ENCODE data around the gene BLOC1S4. TPM values are rescaled to one million over a fixed set of nuclear protein-coding genes. Genes with fewer than 3 reads are reported as not detected.
A peak's percentile ranks its signal among the peaks of the same experiment; 100 is the strongest.

Gene BLOC1S4
- polyA plus RNA-seq, 1 experiment = 12.6 TPM

DNA sequence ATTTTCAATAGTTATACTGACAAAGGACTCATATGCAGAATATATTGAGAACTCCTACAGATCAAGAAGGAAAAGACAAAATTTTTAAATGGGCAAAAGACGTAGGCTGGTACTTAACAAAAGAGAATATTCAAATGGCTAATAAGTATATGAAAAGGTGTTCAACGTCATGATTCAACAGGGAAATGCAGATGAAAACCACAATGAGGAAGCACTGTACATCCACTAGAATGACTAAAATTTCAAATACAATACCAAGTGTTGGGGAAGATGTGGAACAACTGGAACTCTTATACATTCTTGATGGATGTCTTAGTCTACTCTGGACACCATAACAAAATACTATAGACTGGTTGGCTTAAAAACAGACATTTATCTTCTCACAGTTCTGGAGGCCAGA is 5.0 kb upstream of the BLOC1S4 start:
- no peaks in the 10 kb centered on the region for H3K27me3 ChIP-seq (ENCODE audit: control insufficient read depth, insufficient read depth, low read length)
- TF ChIP-seq, protein P1, sequence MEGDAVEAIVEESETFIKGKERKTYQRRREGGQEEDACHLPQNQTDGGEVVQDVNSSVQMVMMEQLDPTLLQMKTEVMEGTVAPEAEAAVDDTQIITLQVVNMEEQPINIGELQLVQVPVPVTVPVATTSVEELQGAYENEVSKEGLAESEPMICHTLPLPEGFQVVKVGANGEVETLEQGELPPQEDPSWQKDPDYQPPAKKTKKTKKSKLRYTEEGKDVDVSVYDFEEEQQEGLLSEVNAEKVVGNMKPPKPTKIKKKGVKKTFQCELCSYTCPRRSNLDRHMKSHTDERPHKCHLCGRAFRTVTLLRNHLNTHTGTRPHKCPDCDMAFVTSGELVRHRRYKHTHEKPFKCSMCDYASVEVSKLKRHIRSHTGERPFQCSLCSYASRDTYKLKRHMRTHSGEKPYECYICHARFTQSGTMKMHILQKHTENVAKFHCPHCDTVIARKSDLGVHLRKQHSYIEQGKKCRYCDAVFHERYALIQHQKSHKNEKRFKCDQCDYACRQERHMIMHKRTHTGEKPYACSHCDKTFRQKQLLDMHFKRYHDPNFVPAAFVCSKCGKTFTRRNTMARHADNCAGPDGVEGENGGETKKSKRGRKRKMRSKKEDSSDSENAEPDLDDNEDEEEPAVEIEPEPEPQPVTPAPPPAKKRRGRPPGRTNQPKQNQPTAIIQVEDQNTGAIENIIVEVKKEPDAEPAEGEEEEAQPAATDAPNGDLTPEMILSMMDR (IDR thresholded peaks at IDR 0.05; ENCODE audit: insufficient read depth, low read depth, low read length) = no peak
- ChIA-PET POLR2A (no interaction called here), CTCF (interaction anchor here (2.1 kb wide), 1 partner anchor 163 kb away, joined by 7 read pairs; no protein-coding TSS in a partner anchor)
- H3K36me3 ChIP-seq (ENCODE audit: control insufficient read depth, insufficient read depth, low read length) = no peaks in the 10 kb centered on the region
- DNase-seq (ENCODE audit: low read depth) = no peak
- no peak overlapping the region for H3K4me3 ChIP-seq (ENCODE audit: low read depth, low read length)

DNA sequence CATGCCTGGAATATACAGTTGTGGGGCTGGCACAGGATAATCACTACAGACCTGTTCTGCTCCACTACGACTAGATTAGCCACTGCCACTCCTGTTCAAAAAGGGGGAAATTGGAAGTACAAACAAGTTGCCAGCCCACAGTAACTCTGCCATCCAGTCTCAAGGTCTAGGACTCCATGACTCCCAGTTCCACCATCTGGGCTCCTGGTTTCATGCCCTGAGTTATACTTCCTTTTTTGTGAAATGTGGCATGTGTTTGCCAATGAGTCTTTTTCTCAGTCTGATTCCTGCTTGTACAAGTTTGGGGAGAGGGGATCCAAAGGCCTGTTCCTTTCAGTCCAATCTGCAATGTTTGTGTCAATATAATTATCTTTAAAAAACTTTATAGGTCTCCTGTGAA is 1.0 kb upstream of the BLOC1S4 start:
- no peak overlapping the region for H3K4me3 ChIP-seq (ENCODE audit: low read depth, low read length)
- no peak for DNase-seq (ENCODE audit: low read depth)
- POLR2A ChIA-PET = no interaction called here
- no peaks in the 10 kb centered on the region for H3K27me3 ChIP-seq (ENCODE audit: control insufficient read depth, insufficient read depth, low read length)
- TF ChIP-seq, protein P1 (IDR thresholded peaks at IDR 0.05; ENCODE audit: insufficient read depth, low read depth, low read length) = no peak
- H3K36me3 ChIP-seq (ENCODE audit: control insufficient read depth, insufficient read depth, low read length) = no peaks in the 10 kb centered on the region; the same call in none of the 2 replicates
- CTCF ChIA-PET = interaction anchor here (1.0 kb wide), 1 partner anchor 158 kb away, joined by 3 read pairs; no protein-coding TSS in a partner anchor

DNA sequence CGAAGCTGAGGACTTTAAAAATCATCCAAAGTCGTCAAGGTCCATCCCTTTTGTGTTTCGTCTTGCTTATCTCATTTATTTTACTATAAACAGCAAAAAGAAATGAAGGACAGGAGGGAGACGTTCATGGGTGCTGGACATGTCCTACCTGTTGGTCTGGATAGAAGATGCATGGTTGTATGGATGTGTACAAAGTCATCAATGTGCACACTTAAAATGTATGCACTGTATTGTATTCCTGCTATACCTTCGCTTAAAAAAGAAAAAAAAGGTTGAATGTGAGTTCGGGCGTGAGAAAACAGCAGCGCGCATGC is 313 bp upstream of the BLOC1S4 start:
- POLR2A ChIA-PET = interaction anchor here (0.7 kb wide), 1 partner anchor 145 kb away, joined by 8 read pairs; no protein-coding TSS in a partner anchor

DNA sequence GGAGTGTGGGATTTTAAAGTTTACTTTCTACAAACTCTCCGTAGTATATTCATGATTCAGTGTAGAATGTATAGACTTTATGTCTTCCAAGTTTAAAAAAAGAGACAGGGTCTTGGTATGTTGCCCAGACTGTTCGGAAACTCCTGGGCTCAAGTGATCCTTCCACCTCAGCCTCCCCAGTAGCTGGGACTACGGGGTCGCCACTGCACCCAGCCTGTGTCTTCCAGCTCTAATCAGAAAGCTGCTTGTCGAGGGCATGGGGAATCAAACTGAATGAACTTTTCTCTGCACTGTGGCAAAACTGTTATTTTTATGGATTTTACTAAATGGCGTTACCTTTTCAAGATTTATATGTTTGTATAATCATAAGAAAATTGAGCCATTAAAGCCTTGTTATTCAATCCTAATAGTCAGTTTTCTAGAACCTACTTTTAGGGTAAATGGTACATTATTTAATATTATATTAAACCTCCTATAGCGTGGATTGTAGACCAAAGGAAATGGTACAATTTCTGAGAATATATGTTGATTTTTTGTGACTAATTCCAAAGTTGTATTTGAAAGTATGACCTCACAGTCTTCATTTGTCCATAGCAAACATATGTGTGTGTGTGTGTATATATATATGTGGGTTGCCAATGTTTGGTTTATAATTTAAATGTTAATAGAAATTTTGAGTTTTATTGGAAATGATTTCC is 1.1 kb downstream of the BLOC1S4 start:
- H3K4me3 ChIP-seq (ENCODE audit: low read depth, low read length) = peak overlapping the region; percentile 92
- no peaks in the 10 kb centered on the region; the same call in none of the 2 replicates for H3K36me3 ChIP-seq (ENCODE audit: control insufficient read depth, insufficient read depth, low read length)
- no peak for DNase-seq (ENCODE audit: low read depth)
- ChIA-PET CTCF (interaction anchor here (0.7 to 5.9 kb wide), 8 partner anchors 28 to 364 kb away, joined by 3 to 110 read pairs (median 4); no protein-coding TSS in a partner anchor), POLR2A (interaction anchor here (0.6 to 0.7 kb wide), 4 partner anchors 21 to 472 kb away, joined by 3 to 9 read pairs (median 4); no protein-coding TSS in a partner anchor)
- no peaks in the 10 kb centered on the region for H3K27me3 ChIP-seq (ENCODE audit: control insufficient read depth, insufficient read depth, low read length)
- TF ChIP-seq, protein P1 (IDR thresholded peaks at IDR 0.05; ENCODE audit: insufficient read depth, low read depth, low read length) = no peak

More for the DNA sequence above, 313 bp upstream of the BLOC1S4 start:
- peak overlapping the region; percentile 92 for H3K4me3 ChIP-seq (ENCODE audit: low read depth, low read length)
- CTCF ChIA-PET = interaction anchor here (1.0 to 1.1 kb wide), 2 partner anchors 22 to 157 kb away, joined by 3 read pairs; partner anchors contain the start of gene S100P
- H3K27me3 ChIP-seq (ENCODE audit: control insufficient read depth, insufficient read depth, low read length) = no peaks in the 10 kb centered on the region
- no peaks in the 10 kb centered on the region; the same call in none of the 2 replicates for H3K36me3 ChIP-seq (ENCODE audit: control insufficient read depth, insufficient read depth, low read length)
- TF ChIP-seq, protein P1 (IDR thresholded peaks at IDR 0.05; ENCODE audit: insufficient read depth, low read depth, low read length) = no peak
- no peak for DNase-seq (ENCODE audit: low read depth)

DNA sequence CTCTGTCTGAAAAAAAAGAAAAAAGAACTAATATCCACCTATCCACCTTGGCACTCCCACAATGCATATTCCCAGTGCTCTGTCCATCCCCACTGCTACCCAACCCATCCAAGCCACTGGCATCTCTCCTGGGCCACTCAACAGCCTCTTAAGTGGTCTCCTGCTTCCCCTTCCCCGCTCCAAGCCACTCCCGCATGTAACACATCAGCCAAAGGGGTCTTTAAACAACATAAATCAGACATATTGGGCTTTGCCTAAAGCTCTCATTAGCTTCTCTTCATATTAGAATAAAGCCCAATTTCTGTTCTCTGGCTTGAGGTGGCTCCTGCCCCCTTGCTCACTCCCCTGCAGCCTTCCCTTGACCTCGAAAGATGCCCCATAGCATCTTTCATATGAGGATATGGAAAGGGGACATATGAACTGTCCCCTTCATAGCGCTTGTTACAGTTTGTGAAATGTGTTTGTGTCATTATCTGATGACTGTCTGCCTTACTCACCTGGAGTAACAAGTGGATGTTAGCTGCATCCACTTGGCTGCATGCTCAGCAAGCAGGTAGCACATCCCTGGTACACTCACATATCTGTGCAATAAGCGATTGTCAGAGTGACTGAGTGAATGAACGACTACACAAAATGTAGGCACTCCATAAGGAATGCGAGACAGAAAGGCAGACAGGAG is 3.1 kb downstream of the BLOC1S4 start:
- ChIA-PET POLR2A (no interaction called here), CTCF (interaction anchor here (0.7 to 5.9 kb wide), 12 partner anchors 10 to 352 kb away, joined by 3 to 110 read pairs (median 6); partner anchors contain the start of gene GRPEL1)
- TF ChIP-seq, protein P1 (IDR thresholded peaks at IDR 0.05; ENCODE audit: insufficient read depth, low read depth, low read length) = no peak
- no peaks in the 10 kb centered on the region; the same call in none of the 2 replicates for H3K36me3 ChIP-seq (ENCODE audit: control insufficient read depth, insufficient read depth, low read length)
- no peak overlapping the region for H3K4me3 ChIP-seq (ENCODE audit: low read depth, low read length)
- DNase-seq (ENCODE audit: low read depth) = no peak
- H3K27me3 ChIP-seq (ENCODE audit: control insufficient read depth, insufficient read depth, low read length) = no peaks in the 10 kb centered on the region
